ENCODE data around the gene PNCK.

The PNCK gene

GRCh38 chrX:153626863-153627674, 46.5 kb downstream of the PNCK start:
- DNase-seq, result no peak

GRCh38 chrX:153626025-153626633, 47.5 kb downstream of the PNCK start:
- DNase-seq, result no peak

GRCh38 chrX:153625271-153626024, 48.2 kb downstream of the PNCK start:
- DNase-seq, result no peak

- DNase-seq, result no peak
Measured at GRCh38 chrX:153624196-153625091, 49.2 kb downstream of the PNCK start.

- no peak for DNase-seq
Measured at GRCh38 chrX:153623310-153624029, 50.1 kb downstream of the PNCK start.

- no peak for DNase-seq
Measured at GRCh38 chrX:153622661-153623309, 50.8 kb downstream of the PNCK start.

- DNase-seq, result no peak
Measured at GRCh38 chrX:153621949-153622598, 51.5 kb downstream of the PNCK start.

- DNase-seq, result no peak
Measured at GRCh38 chrX:153620576-153620975, 53.0 kb downstream of the PNCK start.
